Sigmoid colon (tissue), 4 donors: ENCODE measurements around the gene TAGLN.

Experiments
- CTCF ChIP-seq, 4 experiments: fragments of 450-650 bp in 3 of 4; fragments of 200-600 bp in 1 of 4; IDR thresholded peaks; one replicate each; pipeline ENCODE4 v1.5.1; 2016 to 2019; ENCODE audit warnings: antibody characterized with exemption in 4 of 4, mild to moderate bottlenecking in 3 of 4, moderate library complexity in 2 of 4
- EP300 ChIP-seq, 4 donors: sonication (generic); formaldehyde crosslinking; IDR thresholded peaks; one replicate each; pipeline ENCODE4 v1.6.1; 2017; ENCODE audit warnings: antibody characterized with exemption in 4 of 4
- POLR2A ChIP-seq, 2 donors: fragments of 450-650 bp; IDR thresholded peaks; one replicate each; pipeline ENCODE4 v1.6.1; 2016; ENCODE audit warnings: antibody characterized with exemption in 2 of 2, mild to moderate bottlenecking in 2 of 2, moderate library complexity in 2 of 2
- POLR2AphosphoS5 ChIP-seq, 4 donors: sonication (generic); formaldehyde crosslinking; IDR thresholded peaks; one replicate each; pipeline ENCODE4 v1.6.1; 2017; ENCODE audit warnings: antibody characterized with exemption in 4 of 4

GRCh38 chr11:117192401-117192875, 6.7 kb upstream of the TAGLN start:
- TF ChIP-seq POLR2A (IDR thresholded peaks at IDR 0.05) (no peak), CTCF (IDR thresholded peaks at IDR 0.05) (no peak), POLR2AphosphoS5 (IDR thresholded peaks at IDR 0.05) (no peak), EP300 (IDR thresholded peaks at IDR 0.05) (no peak)
